SIG-M5 treated with dmso at 0.1 percent for 504 hours (cell line): ENCODE data around the gene OR4N5.
"Not testable (repeated sequence)": the region's sequence is repeated elsewhere in the genome, so short reads cannot be mapped to it uniquely, and the experiment has no call there.

ENCODE experiments used
- DNase-seq: peaks from one replicate; lab custom pipeline; 2025; ENCODE audit not compliant: unreplicated experiment; lab: John Stamatoyannopoulos, UW

OR4N5 gene

GRCh38 chr14:20138520-20138919 lies at the start of gene OR4N5:
Gene OR4N5, plus strand, starts transcription at chr14:20138820. Its CDS starts 4,916 bp downstream, at chr14:20143736.
- no peak for DNase-seq

- no peak for DNase-seq
These were observed 46.6 kb upstream of the OR4N5 start for GRCh38 chr14:20092050-20092449.

GRCh38 chr14:20093442-20093841 lies 45.2 kb upstream of the OR4N5 start:
- peak; percentile 8 for DNase-seq

- DNase-seq, result not testable (repeated sequence)
These were observed 39.5 kb upstream of the OR4N5 start for GRCh38 chr14:20098926-20099770.

- DNase-seq, result no peak
These were observed 28.2 kb upstream of the OR4N5 start, which contains the start of gene OR4K17 for GRCh38 chr14:20110438-20110837. Gene OR4K17, plus strand, starts transcription at chr14:20110739. Its CDS starts 6,761 bp downstream, at chr14:20117500.

- DNase-seq, result no peak
These were observed 26.3 kb upstream of the OR4N5 start for GRCh38 chr14:20112321-20112720.

GRCh38 chr14:20116748-20117147 lies 21.9 kb upstream of the OR4N5 start:
- no peak for DNase-seq

GRCh38 chr14:20118795-20119194 lies 19.8 kb upstream of the OR4N5 start:
- no peak for DNase-seq

- DNase-seq, result no peak
These were observed 5.3 kb downstream of the OR4N5 start for GRCh38 chr14:20143911-20144310.

- no peak for DNase-seq
These were observed 6.2 kb downstream of the OR4N5 start for GRCh38 chr14:20144820-20145219.

GRCh38 chr14:20164462-20164861 lies 25.8 kb downstream of the OR4N5 start:
- no peak for DNase-seq

GRCh38 chr14:20167091-20167490 lies 28.5 kb downstream of the OR4N5 start:
- no peak for DNase-seq

- not testable (repeated sequence) for DNase-seq
These were observed 31.2 kb downstream of the OR4N5 start for GRCh38 chr14:20169852-20170251.

- DNase-seq, result not testable (repeated sequence)
These were observed 35.6 kb downstream of the OR4N5 start for GRCh38 chr14:20174205-20174604.

GRCh38 chr14:20176330-20176729 lies 37.7 kb downstream of the OR4N5 start:
- no peak for DNase-seq

- DNase-seq, result no peak
These were observed 38.9 kb downstream of the OR4N5 start for GRCh38 chr14:20177433-20177974.

GRCh38 chr14:20179218-20179617 lies 40.6 kb downstream of the OR4N5 start:
- peak; percentile 75 for DNase-seq

GRCh38 chr14:20179880-20180279 lies 41.3 kb downstream of the OR4N5 start:
- DNase-seq, result peak; percentile 85

GRCh38 chr14:20180486-20180885 lies 41.9 kb downstream of the OR4N5 start:
- peak; percentile 71 for DNase-seq

GRCh38 chr14:20184181-20184580 lies 45.6 kb downstream of the OR4N5 start:
- no peak for DNase-seq

- no peak for DNase-seq
These were observed 52.0 kb downstream of the OR4N5 start, which contains the start of gene OR11G2 for GRCh38 chr14:20190596-20190995. Gene OR11G2, plus strand, starts transcription at chr14:20190896. Its CDS starts 6,542 bp downstream, at chr14:20197438.

GRCh38 chr14:20191396-20191795 lies 52.8 kb downstream of the OR4N5 start:
- DNase-seq, result no peak
